ENCODE data around the gene HIC2.
"Not testable (repeated sequence)": the region's sequence is repeated elsewhere in the genome, so short reads cannot be mapped to it uniquely, and the experiment has no call there.

DNA sequence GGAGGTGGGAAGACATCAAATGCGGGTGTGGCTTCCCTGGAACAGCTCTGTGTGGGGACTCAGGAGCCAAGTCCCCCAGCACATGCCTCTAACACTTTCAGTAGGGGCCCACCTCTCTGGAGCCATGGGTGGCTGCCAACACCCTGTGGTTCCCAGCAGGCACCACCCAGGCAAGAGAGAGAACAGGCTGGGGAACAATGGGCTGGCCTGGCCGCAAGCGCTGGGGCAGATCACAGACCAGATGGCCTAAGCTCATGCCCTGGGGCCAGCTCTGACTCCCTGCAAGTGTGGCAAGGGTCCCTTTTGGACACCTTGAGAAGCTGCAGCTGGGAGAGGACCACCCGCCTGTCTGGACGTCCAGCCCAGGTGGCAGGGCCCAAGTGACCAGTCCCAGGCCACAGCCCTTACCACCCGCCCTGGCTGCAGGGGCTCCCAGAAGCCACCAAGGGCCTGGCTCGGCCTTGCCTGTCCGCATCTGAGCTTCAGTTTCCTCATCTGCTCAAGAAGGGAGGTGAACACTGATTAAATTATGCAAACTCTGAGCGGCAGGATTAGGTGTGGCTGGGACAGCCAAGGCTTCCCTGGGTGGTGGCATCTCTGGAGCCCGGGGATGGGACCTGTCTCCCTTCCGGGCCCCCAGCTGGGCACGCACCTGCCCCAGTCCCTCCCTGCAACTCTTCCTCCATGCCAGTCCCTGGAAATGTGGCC, 48.4 kb upstream of the HIC2 start:
- TF ChIP-seq POLR2A (IDR thresholded peaks at IDR 0.05): not testable (repeated sequence)
- TF ChIP-seq, protein P1, sequence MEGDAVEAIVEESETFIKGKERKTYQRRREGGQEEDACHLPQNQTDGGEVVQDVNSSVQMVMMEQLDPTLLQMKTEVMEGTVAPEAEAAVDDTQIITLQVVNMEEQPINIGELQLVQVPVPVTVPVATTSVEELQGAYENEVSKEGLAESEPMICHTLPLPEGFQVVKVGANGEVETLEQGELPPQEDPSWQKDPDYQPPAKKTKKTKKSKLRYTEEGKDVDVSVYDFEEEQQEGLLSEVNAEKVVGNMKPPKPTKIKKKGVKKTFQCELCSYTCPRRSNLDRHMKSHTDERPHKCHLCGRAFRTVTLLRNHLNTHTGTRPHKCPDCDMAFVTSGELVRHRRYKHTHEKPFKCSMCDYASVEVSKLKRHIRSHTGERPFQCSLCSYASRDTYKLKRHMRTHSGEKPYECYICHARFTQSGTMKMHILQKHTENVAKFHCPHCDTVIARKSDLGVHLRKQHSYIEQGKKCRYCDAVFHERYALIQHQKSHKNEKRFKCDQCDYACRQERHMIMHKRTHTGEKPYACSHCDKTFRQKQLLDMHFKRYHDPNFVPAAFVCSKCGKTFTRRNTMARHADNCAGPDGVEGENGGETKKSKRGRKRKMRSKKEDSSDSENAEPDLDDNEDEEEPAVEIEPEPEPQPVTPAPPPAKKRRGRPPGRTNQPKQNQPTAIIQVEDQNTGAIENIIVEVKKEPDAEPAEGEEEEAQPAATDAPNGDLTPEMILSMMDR (IDR thresholded peaks at IDR 0.05): not testable (repeated sequence)

All from uterus (tissue), 2 donors.